Panc1 (cell line): ENCODE data around the gene GPX7.

ENCODE experiments used
- POLR2AphosphoS5 ChIP-seq: IDR thresholded peaks from 2 replicates; pipeline ENCODE4 v1.6.1; 2012; ENCODE audit warnings: mild to moderate bottlenecking, low read depth, low read length, moderate library complexity
- TCF7L2 ChIP-seq: IDR thresholded peaks from 2 replicates; pipeline ENCODE4 v1.6.1; 2011; ENCODE audit warnings: mild to moderate bottlenecking, low read depth, low read length, inconsistent platforms
- TF ChIP-seq, protein P1 (sequence below), 2 experiments: IDR thresholded peaks; 2 replicates each; pipeline ENCODE4 v1.6.1; 2011 to 2012; ENCODE audit warnings: low read depth in 2 of 2, control low read depth in 1 of 2, low read length in 1 of 2, mild to moderate bottlenecking in 1 of 2, moderate library complexity in 1 of 2; ENCODE audit not compliant: insufficient read depth in 1 of 2
- TF ChIP-seq, protein P2 (sequence below): fragments of 450-650 bp; IDR thresholded peaks from 2 replicates; pipeline ENCODE4 v1.5.1; 2017; ENCODE audit warnings: mild to moderate bottlenecking

DNA sequence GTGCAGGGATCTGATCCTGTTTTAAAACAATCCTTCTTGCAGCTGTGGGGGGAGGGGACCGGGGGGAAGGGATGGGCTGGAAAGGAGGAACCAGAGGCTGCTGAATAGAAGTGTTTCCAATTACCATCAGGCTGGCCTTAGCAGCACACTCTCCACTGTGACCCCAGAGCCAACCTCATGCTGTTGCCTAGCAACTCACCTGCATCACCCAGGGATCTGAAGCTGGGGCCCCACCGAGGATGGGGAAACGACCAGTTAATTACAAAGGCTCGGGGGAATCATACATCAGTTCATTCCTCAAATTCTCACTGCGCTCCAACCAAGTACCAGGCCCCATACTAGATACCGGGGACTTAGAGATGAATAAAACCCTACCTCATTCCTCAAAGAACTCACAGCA, 11.9 kb upstream of the GPX7 start:
- TF ChIP-seq, protein P1, sequence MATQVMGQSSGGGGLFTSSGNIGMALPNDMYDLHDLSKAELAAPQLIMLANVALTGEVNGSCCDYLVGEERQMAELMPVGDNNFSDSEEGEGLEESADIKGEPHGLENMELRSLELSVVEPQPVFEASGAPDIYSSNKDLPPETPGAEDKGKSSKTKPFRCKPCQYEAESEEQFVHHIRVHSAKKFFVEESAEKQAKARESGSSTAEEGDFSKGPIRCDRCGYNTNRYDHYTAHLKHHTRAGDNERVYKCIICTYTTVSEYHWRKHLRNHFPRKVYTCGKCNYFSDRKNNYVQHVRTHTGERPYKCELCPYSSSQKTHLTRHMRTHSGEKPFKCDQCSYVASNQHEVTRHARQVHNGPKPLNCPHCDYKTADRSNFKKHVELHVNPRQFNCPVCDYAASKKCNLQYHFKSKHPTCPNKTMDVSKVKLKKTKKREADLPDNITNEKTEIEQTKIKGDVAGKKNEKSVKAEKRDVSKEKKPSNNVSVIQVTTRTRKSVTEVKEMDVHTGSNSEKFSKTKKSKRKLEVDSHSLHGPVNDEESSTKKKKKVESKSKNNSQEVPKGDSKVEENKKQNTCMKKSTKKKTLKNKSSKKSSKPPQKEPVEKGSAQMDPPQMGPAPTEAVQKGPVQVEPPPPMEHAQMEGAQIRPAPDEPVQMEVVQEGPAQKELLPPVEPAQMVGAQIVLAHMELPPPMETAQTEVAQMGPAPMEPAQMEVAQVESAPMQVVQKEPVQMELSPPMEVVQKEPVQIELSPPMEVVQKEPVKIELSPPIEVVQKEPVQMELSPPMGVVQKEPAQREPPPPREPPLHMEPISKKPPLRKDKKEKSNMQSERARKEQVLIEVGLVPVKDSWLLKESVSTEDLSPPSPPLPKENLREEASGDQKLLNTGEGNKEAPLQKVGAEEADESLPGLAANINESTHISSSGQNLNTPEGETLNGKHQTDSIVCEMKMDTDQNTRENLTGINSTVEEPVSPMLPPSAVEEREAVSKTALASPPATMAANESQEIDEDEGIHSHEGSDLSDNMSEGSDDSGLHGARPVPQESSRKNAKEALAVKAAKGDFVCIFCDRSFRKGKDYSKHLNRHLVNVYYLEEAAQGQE (IDR thresholded peaks at IDR 0.05; ENCODE audit: insufficient read depth in 1 of 2, low read depth in 2 of 2, low read length in 1 of 2), result no peak
- TF ChIP-seq, protein P2, sequence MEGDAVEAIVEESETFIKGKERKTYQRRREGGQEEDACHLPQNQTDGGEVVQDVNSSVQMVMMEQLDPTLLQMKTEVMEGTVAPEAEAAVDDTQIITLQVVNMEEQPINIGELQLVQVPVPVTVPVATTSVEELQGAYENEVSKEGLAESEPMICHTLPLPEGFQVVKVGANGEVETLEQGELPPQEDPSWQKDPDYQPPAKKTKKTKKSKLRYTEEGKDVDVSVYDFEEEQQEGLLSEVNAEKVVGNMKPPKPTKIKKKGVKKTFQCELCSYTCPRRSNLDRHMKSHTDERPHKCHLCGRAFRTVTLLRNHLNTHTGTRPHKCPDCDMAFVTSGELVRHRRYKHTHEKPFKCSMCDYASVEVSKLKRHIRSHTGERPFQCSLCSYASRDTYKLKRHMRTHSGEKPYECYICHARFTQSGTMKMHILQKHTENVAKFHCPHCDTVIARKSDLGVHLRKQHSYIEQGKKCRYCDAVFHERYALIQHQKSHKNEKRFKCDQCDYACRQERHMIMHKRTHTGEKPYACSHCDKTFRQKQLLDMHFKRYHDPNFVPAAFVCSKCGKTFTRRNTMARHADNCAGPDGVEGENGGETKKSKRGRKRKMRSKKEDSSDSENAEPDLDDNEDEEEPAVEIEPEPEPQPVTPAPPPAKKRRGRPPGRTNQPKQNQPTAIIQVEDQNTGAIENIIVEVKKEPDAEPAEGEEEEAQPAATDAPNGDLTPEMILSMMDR, result no peak
- TF ChIP-seq POLR2AphosphoS5, result no peak
- TF ChIP-seq TCF7L2, result no peak
